NB4 (cell line): Measurements from ENCODE around the gene TLCD1.

Source experiments
- CTCF ChIP-seq: IDR thresholded peaks from one replicate; pipeline ENCODE4 v1.5.1; 2012; ENCODE audit warnings: low read depth, low read length
- MYC ChIP-seq: IDR thresholded peaks from 2 replicates; pipeline ENCODE4 v1.6.1; 2011; ENCODE audit warnings: low read depth, low read length
- POLR2A ChIP-seq: IDR thresholded peaks from 2 replicates; pipeline ENCODE4 v1.6.1; 2011; ENCODE audit warnings: mild to moderate bottlenecking; ENCODE audit not compliant: insufficient read length; ENCODE audit errors: extremely low read depth
- TF ChIP-seq, protein P1 (sequence below): IDR thresholded peaks from 2 replicates; pipeline ENCODE4 v1.6.1; 2011; ENCODE audit warnings: low read depth, low read length

DNA sequence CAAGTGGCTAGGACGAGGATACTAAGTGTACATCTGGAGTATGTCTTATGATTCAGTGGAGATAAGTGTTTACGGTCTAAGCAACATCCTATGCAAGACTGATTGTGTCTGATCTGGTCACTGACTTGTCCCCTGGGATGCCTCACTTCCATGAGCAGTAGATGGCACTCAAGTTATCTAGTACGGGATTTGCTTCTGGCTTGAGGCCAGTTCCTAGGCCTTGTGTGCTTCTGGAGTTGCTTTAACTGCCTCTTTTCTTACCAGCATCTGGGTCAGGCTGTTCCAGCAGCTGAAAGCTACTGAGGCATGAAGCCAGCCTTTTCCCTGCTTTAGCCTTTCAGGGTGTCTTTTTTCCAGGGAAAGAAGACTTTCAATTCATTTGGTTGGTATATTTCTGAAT, 41.1 kb downstream of the TLCD1 start:
- TF ChIP-seq CTCF (no peak), POLR2A (no peak), MYC (no peak)
- TF ChIP-seq, protein P1, sequence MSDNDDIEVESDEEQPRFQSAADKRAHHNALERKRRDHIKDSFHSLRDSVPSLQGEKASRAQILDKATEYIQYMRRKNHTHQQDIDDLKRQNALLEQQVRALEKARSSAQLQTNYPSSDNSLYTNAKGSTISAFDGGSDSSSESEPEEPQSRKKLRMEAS, result no peak
